Activated naive CD8-positive, alpha-beta T cell treated with anti-CD3 and anti-CD28 coated beads for 36 hours (primary cell): ENCODE data around the gene ZNF789. TPM values are rescaled to one million over a fixed set of nuclear protein-coding genes. Genes with fewer than 3 reads are reported as not detected.
A peak's percentile ranks its signal among the peaks of the same experiment; 100 is the strongest.
"Not testable (repeated sequence)": the region's sequence is repeated elsewhere in the genome, so short reads cannot be mapped to it uniquely, and the experiment has no call there.

Experiments
- DNase-seq: peaks from one replicate; pipeline ENCODE4 v3.0.0; 2021
- H3K27ac Mint-ChIP-seq: one replicate; pipeline ENCODE4 v1.8.0; 2022; ENCODE audit warnings: mild to moderate bottlenecking, moderate library complexity, mixed read lengths
- H3K27me3 Mint-ChIP-seq: one replicate; pipeline ENCODE4 v1.8.0; 2022; ENCODE audit warnings: mild to moderate bottlenecking, mixed read lengths
- H3K36me3 Mint-ChIP-seq: one replicate; pipeline ENCODE4 v1.8.0; 2021; ENCODE audit warnings: mild to moderate bottlenecking, mixed read lengths
- H3K4me1 Mint-ChIP-seq: one replicate; pipeline ENCODE4 v1.8.0; 2021; ENCODE audit warnings: mixed read lengths
- H3K4me3 Mint-ChIP-seq: one replicate; pipeline ENCODE4 v1.8.0; 2022; ENCODE audit warnings: mild to moderate bottlenecking, moderate library complexity, mixed read lengths
- H3K9me3 Mint-ChIP-seq: one replicate; pipeline ENCODE4 v1.8.0; 2022; ENCODE audit warnings: mixed read lengths
- total RNA-seq, 2 experiments: library from RNA; stranded (reverse); gene quantifications; one replicate each; pipeline ENCODE4 v1.2.3, GENCODE V29; 2021

ZNF789 gene
- total RNA-seq, 2 experiments from 2014 or later, result 12.6 to 14.8 TPM

DNA sequence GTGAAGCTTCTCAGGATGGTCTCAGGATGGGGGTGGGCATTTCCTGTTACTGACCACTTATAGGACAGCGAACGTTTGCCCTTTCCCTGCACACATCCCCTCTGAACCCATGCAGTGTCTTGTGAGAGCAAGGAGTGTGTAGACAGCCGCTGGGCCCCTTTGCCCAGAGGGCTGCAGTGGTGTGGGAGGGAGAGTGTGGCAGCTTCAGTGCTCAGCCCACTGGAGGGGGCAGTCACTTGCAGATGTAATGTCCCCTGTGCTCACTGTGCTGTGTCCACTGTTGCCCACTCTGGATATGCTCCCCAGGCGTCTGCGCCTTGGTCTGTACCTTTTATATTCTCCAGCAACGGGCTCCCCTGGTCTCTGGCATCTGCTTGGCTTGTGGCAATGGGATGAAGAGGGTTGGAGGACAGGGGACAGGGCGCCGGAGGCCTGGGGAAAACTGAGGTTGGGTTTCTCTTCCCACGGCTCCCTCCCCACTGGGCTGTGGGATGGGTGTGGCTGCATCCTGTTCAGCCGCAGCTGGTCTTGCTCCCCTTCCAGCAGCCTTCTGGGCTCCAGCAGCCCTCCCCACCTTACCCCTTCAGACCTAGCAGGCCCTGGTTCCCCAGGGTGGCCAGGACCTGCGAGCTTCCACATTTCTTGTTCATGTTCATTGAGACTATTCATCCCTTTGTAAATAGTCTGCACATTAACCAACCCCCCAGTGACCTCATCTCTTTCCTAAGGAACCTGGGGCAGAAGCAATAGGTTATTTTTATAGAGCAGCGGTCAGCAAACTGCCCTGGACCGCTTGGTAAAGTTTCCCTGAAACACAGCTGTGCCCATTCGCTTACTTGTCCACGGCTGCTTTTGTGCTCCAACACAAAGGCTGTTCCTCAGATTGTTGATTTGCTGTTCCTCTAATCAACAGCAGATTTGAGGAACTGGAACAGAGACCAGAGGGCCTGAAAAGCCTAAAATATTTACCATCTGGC lies 6.1 kb downstream of the ZNF789 start:
- Mint-ChIP-seq H3K36me3 (peaks cover 9% of the 10 kb centered on the region), H3K4me1 (peaks cover 26% of the 10 kb centered on the region), H3K9me3 (no peaks in the 10 kb centered on the region), H3K4me3 (no peak overlapping the region), H3K27me3 (no peaks in the 10 kb centered on the region), H3K27ac (no peak overlapping the region)
- no peak for DNase-seq

GRCh38 chr7:99485094-99485493 lies 12.4 kb downstream of the ZNF789 start:
- Mint-ChIP-seq H3K27ac (no peak overlapping the region), H3K9me3 (no peaks in the 10 kb centered on the region), H3K4me1 (peaks cover 2% of the 10 kb centered on the region), H3K4me3 (no peak overlapping the region), H3K36me3 (peaks cover 28% of the 10 kb centered on the region), H3K27me3 (no peaks in the 10 kb centered on the region)
- DNase-seq, result no peak

GRCh38 chr7:99489235-99489634 lies 16.5 kb downstream of the ZNF789 start:
- peaks cover 16% of the 10 kb centered on the region for H3K9me3 Mint-ChIP-seq
- no peaks in the 10 kb centered on the region for H3K27me3 Mint-ChIP-seq
- H3K4me1 Mint-ChIP-seq, result no peaks in the 10 kb centered on the region
- DNase-seq, result no peak
- no peak overlapping the region for H3K27ac Mint-ChIP-seq
- H3K36me3 Mint-ChIP-seq, result peaks cover 60% of the 10 kb centered on the region
- no peak overlapping the region for H3K4me3 Mint-ChIP-seq

DNA sequence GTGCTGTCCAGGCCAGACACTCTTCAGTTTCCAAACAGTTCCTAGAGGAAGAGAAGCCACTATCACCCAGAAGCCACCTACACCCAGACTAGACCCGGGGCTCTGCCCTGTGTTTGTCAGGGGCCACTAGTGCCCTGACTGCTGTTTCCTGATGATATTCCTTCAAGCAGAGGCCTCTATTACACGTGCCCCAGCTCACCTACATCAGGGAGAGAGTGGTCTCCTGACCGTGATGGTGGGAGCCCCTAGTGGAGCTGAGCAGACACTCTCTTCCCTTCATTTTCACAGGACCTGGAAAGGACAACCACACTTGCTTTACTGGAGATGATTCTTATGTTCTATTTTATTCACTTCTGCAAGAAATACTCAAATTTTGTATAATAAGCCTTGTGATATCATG lies 18.2 kb downstream of the ZNF789 start:
- Mint-ChIP-seq H3K36me3 (peaks cover 72% of the 10 kb centered on the region), H3K4me1 (no peaks in the 10 kb centered on the region), H3K4me3 (no peak overlapping the region), H3K27me3 (no peaks in the 10 kb centered on the region), H3K27ac (no peak overlapping the region), H3K9me3 (peaks cover 18% of the 10 kb centered on the region)
- DNase-seq, result no peak

GRCh38 chr7:99493823-99494222 lies 21.1 kb downstream of the ZNF789 start:
- peaks cover 72% of the 10 kb centered on the region for H3K36me3 Mint-ChIP-seq
- no peak for DNase-seq
- H3K27ac Mint-ChIP-seq, result peak overlapping the region; percentile 16
- H3K4me1 Mint-ChIP-seq, result peaks cover 16% of the 10 kb centered on the region
- no peak overlapping the region for H3K4me3 Mint-ChIP-seq
- peaks cover 21% of the 10 kb centered on the region for H3K9me3 Mint-ChIP-seq
- no peaks in the 10 kb centered on the region for H3K27me3 Mint-ChIP-seq

DNA sequence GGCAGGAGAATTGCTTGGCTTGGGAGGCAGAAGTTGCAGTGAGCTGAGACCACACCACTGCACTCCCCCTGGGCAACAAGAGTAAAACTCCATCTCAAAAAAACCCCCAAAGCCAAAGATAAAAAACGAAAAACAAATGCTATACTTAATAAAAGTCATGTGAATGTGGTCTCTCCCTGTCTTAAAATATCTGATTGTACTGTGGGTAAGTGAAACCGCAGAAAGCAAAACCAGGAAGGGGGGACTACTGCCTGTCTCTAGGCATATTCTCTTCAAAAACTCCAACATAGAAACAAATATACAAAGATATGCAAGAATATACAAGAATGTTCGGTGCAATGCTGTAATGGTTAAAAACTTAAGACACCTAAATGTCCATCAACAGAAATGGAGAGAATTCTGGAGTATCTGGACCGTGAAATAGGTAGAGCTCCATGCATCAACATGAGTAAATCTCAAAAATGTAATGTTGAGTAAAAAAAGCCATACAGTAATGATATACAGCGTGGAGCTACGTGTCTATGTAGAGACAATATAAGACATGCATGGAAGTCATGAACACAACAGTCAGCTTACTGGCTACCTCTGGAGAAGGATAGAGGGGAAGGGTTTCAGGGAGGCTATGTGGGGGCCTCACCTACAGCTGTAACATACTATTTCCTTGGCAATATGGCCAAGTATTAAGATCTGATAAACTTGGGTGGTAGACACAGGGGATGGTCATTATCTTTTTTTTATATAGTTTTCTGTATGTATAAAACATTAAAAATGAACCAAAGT lies 25.3 kb downstream of the ZNF789 start:
- Mint-ChIP-seq H3K36me3 (peaks cover 56% of the 10 kb centered on the region), H3K27ac (peak overlapping the region; percentile 46), H3K4me1 (peaks cover 27% of the 10 kb centered on the region), H3K27me3 (no peaks in the 10 kb centered on the region), H3K4me3 (peak overlapping the region; percentile 92), H3K9me3 (peaks cover 22% of the 10 kb centered on the region)
- DNase-seq, result no peak

DNA sequence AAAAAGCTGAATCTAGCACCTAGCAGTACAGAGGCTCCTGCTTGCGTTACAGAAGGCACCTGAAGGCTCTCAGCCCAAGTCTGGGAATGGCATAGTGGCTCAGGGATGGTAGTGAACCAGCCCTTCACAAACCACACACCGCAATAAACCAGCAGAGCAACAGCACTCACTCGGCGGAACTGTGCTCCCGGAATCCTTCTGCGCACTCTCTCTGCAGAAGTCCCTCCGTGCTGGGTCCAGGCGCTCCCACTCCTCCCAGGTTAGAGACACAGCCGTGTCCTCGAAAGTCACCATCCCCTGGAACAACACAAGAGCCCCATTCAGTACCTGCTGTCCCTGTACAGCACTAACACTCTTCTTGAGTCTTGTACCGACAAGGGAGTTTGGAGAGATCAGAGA lies 25.9 kb downstream of the ZNF789 start:
- DNase-seq, result no peak
- H3K4me1 Mint-ChIP-seq, result peaks cover 29% of the 10 kb centered on the region
- peak overlapping the region; percentile 92 for H3K4me3 Mint-ChIP-seq
- peak overlapping the region; percentile 95 for H3K27ac Mint-ChIP-seq
- H3K36me3 Mint-ChIP-seq, result peaks cover 51% of the 10 kb centered on the region
- H3K9me3 Mint-ChIP-seq, result peaks cover 16% of the 10 kb centered on the region
- no peaks in the 10 kb centered on the region for H3K27me3 Mint-ChIP-seq

- Mint-ChIP-seq H3K27me3 (no peaks in the 10 kb centered on the region), H3K9me3 (peaks cover 8% of the 10 kb centered on the region), H3K4me3 (peak overlapping the region; percentile 92), H3K27ac (peak overlapping the region; percentile 95), H3K36me3 (peaks cover 43% of the 10 kb centered on the region), H3K4me1 (peaks cover 29% of the 10 kb centered on the region)
- no peak for DNase-seq
Measured at GRCh38 chr7:99499371-99499720, 26.7 kb downstream of the ZNF789 start.

- Mint-ChIP-seq H3K4me3 (peak within 1 kb of the TSS; percentile 92), H3K36me3 (peaks cover 36% of the 10 kb centered on the region), H3K27ac (peak within 1 kb of the TSS; percentile 95), H3K27me3 (no peaks in the 10 kb centered on the region), H3K4me1 (peaks cover 29% of the 10 kb centered on the region), H3K9me3 (peaks cover 7% of the 10 kb centered on the region)
- peak; percentile 89 for DNase-seq
Measured at GRCh38 chr7:99499721-99500636, 27.3 kb downstream of the ZNF789 start, which contains the start of gene ZNF394. Gene ZNF394, minus strand, starts transcription at chr7:99500281. Its CDS starts 188 bp downstream, at chr7:99500093.

DNA sequence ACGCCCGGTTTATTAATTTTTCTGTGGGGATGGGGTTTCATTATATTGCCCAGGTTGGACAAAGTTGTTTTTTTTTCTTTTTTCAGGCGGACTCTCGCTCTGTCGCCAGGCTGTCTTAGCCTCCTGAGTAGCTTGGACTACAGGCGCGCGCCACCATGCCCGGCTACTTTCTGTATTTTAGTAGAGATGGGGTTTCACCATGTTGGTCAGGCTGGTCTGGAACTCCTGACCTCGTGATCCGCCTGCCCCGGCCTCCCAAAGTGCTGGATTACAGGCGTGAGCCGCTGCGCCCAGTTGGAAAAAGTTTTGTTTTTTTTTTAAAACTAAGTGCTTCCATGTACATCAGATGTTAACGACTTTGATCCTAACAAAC lies 27.9 kb downstream of the ZNF789 start:
- Mint-ChIP-seq H3K27me3 (no peaks in the 10 kb centered on the region), H3K4me1 (peaks cover 31% of the 10 kb centered on the region), H3K27ac (peak overlapping the region; percentile 95), H3K36me3 (peaks cover 30% of the 10 kb centered on the region), H3K9me3 (peaks cover 7% of the 10 kb centered on the region), H3K4me3 (peak overlapping the region; percentile 92)
- DNase-seq, result no peak

- H3K27me3 Mint-ChIP-seq, result not testable (repeated sequence)
- Mint-ChIP-seq H3K4me3 (peak overlapping the region; percentile 92), H3K4me1 (peaks cover 36% of the 10 kb centered on the region)
Measured at GRCh38 chr7:99501236-99501635, 28.5 kb downstream of the ZNF789 start.

DNA sequence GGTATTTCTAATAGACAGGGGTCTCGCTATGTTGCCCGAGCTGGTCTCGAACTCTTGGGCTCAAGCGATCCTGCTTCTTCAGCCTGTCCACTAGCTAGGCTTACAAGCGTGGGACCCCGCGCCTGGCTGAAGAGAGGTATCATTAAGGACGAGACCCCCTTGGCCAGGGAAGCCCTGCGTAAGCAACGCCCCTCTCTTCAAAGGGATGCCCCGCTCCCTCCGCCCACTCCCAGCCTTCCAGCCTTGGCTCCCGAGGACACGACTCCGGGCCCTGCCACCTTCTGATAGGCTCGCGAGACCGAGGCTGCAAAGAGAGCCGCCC lies 31.6 kb downstream of the ZNF789 start:
- Mint-ChIP-seq H3K27ac (peak overlapping the region; percentile 92), H3K9me3 (peaks cover 5% of the 10 kb centered on the region), H3K4me3 (peak overlapping the region; percentile 90), H3K27me3 (no peaks in the 10 kb centered on the region), H3K36me3 (peaks cover 17% of the 10 kb centered on the region), H3K4me1 (peaks cover 27% of the 10 kb centered on the region)
- DNase-seq, result no peak

More at GRCh38 chr7:99501236-99501635, 28.5 kb downstream of the ZNF789 start:
- peaks cover 27% of the 10 kb centered on the region for H3K36me3 Mint-ChIP-seq
- DNase-seq, H3K9me3 Mint-ChIP-seq: not testable (repeated sequence)
- peak overlapping the region; percentile 38 for H3K27ac Mint-ChIP-seq

DNA sequence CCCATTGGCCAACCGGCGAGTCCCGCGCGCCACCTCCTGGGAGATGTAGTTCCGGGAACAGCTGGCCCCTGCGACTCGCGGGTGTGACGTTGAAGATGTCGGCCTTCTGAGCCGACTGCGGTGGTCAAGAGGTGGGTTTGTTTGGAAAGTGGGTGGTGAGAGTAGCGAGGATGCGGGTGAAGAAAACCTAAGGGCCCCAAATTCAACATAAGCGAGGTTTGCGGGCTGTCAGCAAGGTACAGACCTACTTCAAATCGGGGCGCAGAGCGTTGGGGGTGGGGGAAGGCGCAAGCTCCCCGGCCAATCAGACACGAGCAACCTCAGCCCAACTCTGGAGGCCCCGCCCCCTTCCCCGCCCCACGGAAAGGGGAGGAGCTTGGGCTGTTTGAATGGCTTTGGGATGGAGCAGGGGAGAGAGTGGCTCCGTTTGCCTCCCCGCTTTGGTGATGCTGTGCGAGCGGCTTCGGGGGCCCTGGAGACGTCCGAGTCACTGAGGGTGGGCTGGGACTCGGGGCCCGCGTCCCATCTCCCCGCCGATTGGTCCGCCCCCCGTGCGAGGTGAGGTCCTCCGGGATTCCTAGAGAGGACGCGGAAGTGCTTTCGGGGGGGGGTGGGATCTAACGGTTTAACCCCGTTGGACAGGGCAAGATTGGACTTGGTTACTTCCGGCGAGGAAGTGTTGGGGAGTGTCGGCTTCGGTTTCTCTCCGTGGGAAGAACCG lies 32.1 kb downstream of the ZNF789 start, which contains the start of gene ZKSCAN5:
ZKSCAN5 (plus strand) TSS at position 60 of the 721 bp plus-strand sequence. CDS start 1,383 bp downstream, outside the sequence.
- Mint-ChIP-seq H3K27ac (peak within 1 kb of the TSS; percentile 92), H3K9me3 (peaks cover 5% of the 10 kb centered on the region), H3K4me3 (peak within 1 kb of the TSS; percentile 90), H3K36me3 (peaks cover 17% of the 10 kb centered on the region), H3K4me1 (peaks cover 27% of the 10 kb centered on the region), H3K27me3 (no peaks in the 10 kb centered on the region)
- DNase-seq, result peak; percentile 97

GRCh38 chr7:99505324-99505662 lies 32.6 kb downstream of the ZNF789 start:
- Mint-ChIP-seq H3K27ac (peak overlapping the region; percentile 92), H3K4me1 (peaks cover 27% of the 10 kb centered on the region), H3K4me3 (peak overlapping the region; percentile 90), H3K36me3 (peaks cover 17% of the 10 kb centered on the region), H3K27me3 (no peaks in the 10 kb centered on the region), H3K9me3 (peaks cover 5% of the 10 kb centered on the region)
- no peak for DNase-seq
